ENCODE measurements around the gene FAM161B.
A peak's percentile ranks its signal among the peaks of the same experiment; 100 is the strongest.
"Not testable (repeated sequence)": the region's sequence is repeated elsewhere in the genome, so short reads cannot be mapped to it uniquely, and the experiment has no call there.

Gene FAM161B

DNA sequence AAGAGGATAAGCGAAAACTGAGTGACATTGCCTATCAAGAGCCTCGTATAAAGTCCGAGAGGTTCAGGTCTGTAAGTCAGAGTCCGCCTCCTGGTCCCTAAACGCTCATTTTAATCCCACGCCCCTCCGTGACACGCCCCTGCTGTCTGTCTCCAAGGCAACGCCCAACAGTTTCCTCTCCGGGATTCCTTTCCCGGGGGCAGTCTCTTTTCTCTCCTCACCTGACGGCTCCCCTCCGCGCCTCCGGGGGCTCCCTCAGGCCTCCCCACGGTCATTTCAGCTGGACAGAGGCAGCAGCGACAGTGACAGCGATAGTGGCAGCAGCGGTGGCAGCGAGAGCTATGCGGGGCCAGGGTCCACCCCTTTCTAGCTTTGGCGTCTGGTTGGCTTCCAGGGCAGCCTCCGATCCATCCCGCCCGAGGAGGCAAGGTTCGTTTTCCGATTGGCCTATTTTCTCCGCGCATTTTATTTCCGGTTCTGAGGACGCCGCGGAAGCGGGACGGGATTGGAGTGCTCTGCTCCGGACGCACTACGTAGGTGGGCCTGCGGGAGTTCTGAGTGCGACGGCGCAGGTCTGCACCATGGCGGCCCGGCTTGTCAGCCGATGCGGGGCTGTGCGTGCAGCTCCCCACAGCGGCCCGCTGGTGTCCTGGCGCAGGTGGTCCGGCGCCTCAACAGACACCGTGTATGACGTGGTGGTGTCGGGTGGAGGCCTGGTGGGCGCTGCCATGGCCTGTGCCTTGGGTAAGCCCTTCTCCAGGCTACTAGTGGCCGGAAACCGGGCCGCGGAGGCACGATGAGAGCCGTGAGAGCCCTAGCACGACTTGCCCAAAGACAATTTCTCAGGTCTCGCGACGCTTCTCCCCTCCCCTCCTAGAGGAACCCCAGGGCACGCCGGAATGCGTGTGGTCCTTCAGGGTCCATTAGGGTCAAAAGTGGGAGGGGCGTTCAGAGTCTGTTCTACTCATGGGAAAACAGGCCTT, at the start of gene FAM161B, which contains the start of gene COQ6:
FAM161B (minus strand) TSS at position 343 of the 983 bp plus-strand sequence; CDS start at position 275, 68 bp downstream.
COQ6 (plus strand) TSS at position 551 of the 983 bp plus-strand sequence; CDS start at position 582, 31 bp downstream.
- peak; percentile 92 to 93 for DNase-seq

DNA sequence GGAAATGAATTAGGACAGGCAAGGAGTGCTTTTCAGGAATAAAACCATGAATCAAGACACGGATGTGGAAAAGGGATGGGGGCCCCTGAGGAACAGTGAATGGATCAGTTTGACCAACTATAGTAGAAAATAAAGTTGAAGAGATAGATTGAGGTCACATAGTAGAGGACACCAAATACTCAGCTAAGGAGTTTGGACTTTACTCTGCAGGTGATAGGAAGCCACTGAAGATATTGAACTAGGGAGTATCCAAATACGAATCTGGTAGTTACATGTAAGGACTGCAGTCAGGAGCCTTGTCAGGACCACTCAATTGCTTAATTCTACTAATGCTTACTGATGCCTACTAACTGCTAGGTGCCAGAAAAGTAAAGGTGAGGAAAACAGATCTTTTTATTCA, 48.8 kb upstream of the FAM161B start:
- DNase-seq: no peak

GRCh38 chr14:73997944-73998447, 48.1 kb upstream of the FAM161B start:
- no peak for DNase-seq

DNA sequence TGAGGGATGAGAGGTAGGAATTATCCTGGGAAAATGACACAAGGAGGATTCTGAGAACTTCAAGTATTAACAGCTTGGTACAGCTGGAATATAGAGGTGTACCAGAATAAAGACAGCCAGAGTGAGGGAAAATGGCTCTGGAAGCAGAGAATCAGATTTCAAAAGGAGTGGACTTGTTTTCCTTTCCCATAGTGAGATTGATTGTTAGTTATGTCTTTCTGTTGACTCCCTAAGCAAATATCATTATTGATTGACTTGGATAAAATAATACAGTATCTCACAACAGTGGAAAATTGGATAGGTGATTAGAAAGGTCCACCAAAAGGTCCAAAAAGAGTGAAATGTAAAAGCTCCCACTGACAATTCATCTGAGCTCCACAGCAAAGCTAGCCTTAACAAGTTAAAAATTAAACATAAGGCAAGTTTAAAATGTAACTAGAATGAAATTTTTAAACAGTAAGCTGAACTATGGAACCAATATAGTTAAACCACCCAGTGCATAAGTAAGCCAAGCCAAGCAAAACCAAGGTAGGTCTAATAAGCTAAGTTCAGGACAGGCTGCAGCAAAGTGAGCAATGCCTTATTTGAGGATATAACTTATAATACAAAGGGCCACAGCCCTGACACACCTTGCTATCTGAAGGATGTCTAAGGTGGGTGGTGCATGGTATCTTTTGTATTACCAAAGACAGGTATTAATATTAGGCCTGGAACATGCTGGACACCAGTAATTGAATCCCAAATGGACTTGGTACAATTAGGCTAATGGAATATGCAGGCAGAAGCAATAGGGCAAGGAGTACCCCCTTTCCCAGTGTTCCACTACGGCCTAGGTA, 47.4 kb upstream of the FAM161B start:
- DNase-seq: no peak

GRCh38 chr14:73996731-73997107, 46.8 kb upstream of the FAM161B start:
- DNase-seq: no peak

- DNase-seq: no peak
These were observed 46.1 kb upstream of the FAM161B start for GRCh38 chr14:73995977-73996378.

DNA sequence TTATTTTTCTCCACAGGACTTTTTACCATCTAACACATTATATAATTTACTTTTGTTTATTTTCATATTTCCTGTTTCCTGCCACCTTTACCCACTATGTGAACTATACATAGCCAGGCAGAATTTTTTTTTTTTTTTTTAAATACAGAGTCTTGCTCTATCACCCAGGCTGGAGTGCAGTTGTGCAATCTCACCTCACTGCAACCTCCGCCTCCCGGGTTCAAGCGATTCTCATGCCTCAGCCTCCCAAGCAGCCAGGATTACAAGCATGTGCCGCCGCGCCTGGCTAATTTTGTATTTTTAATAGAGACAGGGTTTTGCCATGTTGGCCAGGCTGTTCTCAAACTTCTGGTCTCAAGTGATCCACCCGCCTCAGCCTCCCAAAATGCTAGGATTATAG, 45.0 kb upstream of the FAM161B start:
- DNase-seq: not testable (repeated sequence)

- no peak for DNase-seq
These were observed 41.2 kb upstream of the FAM161B start for GRCh38 chr14:73991092-73991491.

GRCh38 chr14:73988656-73989055, 38.8 kb upstream of the FAM161B start:
- DNase-seq: not testable (repeated sequence)

- no peak for DNase-seq
These were observed 38.2 kb upstream of the FAM161B start for GRCh38 chr14:73988065-73988464.

DNA sequence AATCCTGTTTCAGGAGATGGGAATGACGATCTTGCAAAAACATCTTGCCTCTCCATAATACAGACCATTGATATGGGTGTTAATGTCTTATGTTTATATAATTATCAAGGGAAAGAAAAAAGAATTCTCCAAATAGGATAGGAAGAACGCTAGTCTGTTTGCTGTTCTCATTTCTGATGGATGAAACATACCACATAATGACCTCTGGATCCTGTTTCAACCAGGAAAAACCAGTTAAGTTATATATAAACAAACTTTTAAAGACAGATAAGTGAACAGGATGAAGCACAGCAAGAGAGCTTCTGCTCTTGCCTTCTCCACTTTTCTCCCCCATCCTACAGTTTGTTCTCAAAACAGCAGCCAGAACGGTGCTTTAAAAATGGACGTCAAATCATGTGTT, 28.0 kb upstream of the FAM161B start:
- no peak for DNase-seq

- DNase-seq: no peak
These were observed 26.2 kb upstream of the FAM161B start for GRCh38 chr14:73976125-73976524.

- no peak for DNase-seq
These were observed 23.6 kb upstream of the FAM161B start for GRCh38 chr14:73973497-73973896.

DNA sequence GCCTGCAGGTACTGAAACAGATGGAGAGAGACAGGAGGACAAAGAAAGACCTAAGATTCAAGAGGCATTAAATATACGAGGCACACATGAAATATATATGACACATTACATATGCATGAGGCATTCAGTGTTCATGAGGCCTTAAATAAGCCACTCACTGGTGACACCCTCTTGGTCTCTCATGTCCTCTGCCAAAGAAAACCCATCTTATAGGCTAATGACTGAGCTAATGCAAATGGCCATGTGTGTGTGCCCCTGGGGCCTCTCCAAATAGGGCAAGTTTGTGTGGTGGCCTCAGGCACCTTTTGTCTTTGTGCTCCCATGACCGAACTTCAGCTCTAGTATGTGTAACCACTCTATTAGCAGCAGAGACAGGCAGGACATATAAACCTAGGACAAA, 19.0 kb upstream of the FAM161B start:
- no peak for DNase-seq

GRCh38 chr14:73965216-73965615, 15.3 kb upstream of the FAM161B start:
- no peak for DNase-seq

- DNase-seq: no peak
These were observed 11.3 kb upstream of the FAM161B start for GRCh38 chr14:73961192-73961591.

GRCh38 chr14:73958591-73958990, 8.7 kb upstream of the FAM161B start:
- no peak for DNase-seq

- DNase-seq: no peak
These were observed 5.8 kb upstream of the FAM161B start for GRCh38 chr14:73955674-73956073.

DNA sequence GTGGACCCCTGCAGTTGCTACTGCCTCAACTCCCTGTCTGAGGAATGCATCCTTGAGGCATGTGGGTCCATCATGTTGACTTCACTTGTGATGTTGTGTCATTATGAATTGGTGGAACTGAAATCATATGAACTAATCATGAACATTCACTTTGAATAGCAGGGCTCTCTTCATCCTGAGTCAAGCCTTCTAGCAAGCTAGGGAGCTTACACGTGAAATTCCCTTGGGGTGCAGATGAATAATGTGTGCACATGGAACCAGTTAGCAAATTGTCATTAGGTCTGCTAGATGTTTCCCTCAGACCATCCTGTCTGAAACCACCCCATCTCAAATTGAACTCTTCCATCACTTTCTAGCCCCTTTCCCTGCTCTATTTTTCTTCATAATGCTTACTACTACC, 3.8 kb upstream of the FAM161B start:
- DNase-seq: no peak

- no peak for DNase-seq
These were observed 4.7 kb downstream of the FAM161B start for GRCh38 chr14:73945159-73945670.

GRCh38 chr14:73944432-73945158, 5.3 kb downstream of the FAM161B start:
- DNase-seq: no peak

DNA sequence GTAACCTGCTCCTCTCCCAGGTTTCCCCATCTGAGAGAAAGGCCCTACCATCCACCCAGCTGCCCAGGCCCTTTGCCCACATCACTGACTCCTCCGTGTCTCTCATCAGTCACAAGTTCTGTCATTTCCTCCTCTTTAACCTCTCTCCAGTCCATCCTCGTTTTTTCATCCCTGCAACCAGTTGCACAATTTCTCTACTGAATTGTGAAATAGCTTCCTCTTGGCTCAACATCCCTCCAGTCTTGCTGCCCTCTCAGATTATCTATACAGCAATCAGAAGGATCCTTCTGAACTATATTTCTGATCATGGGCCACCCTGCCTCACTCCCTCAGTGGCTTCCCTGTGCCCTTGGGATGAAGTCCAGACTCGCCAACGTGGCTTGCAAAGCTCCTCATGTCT, 6.8 kb downstream of the FAM161B start:
- DNase-seq: peak; percentile 95 to 96

Measured in AML-193 (cell line).